MM.1S (cell line): Measurements from ENCODE around the gene MALRD1.

Experiments used
- DNase-seq: peaks from one replicate; pipeline ENCODE4 v3.0.0-alpha.2; 2015
- H2AFZ ChIP-seq: fragments of 300-600 bp; sonication (generic); 2 replicates; pipeline ENCODE4 v1.6.0; 2016; ENCODE audit warnings: antibody characterized with exemption, low read length
- H3F3A ChIP-seq: fragments of 300-600 bp; sonication (generic); 2 replicates; pipeline ENCODE4 v1.6.1; 2016; ENCODE audit warnings: mild to moderate bottlenecking, antibody characterized with exemption, low read length, moderate library complexity, mixed read lengths; ENCODE audit not compliant: insufficient read depth
- H3K27ac ChIP-seq: fragments of 300-600 bp; sonication (generic); 2 replicates; pipeline ENCODE4 v1.5.1; 2016; ENCODE audit warnings: mild to moderate bottlenecking, low read length
- H3K27me3 ChIP-seq: fragments of 300-600 bp; sonication (generic); replicated peaks from 2 replicates; pipeline ENCODE4 v1.6.0; 2016; ENCODE audit warnings: low read length; ENCODE audit not compliant: insufficient read depth
- H3K36me3 ChIP-seq: fragments of 300-600 bp; sonication (generic); replicated peaks from 2 replicates; pipeline ENCODE4 v1.6.1; 2016; ENCODE audit warnings: mild to moderate bottlenecking, low read length, mixed read lengths; ENCODE audit not compliant: insufficient read depth
- H3K4me1 ChIP-seq: fragments of 300-600 bp; sonication (generic); 2 replicates; pipeline ENCODE4 v1.6.1; 2016; ENCODE audit warnings: low read length, mixed read lengths
- H3K4me2 ChIP-seq: fragments of 300-600 bp; sonication (generic); 2 replicates; pipeline ENCODE4 v1.6.0; 2016; ENCODE audit warnings: low read depth, low read length
- H3K4me3 ChIP-seq: fragments of 300-600 bp; sonication (generic); 2 replicates; pipeline ENCODE4 v1.5.1; 2016; ENCODE audit warnings: low read length, mixed read lengths
- H3K79me2 ChIP-seq: fragments of 300-600 bp; sonication (generic); 2 replicates; pipeline ENCODE4 v1.6.1; 2016; ENCODE audit warnings: mixed run types, low read length, mixed read lengths
- H3K9ac ChIP-seq: fragments of 300-600 bp; sonication (generic); 2 replicates; pipeline ENCODE4 v1.6.1; 2016; ENCODE audit warnings: low read length, mixed read lengths
- H3K9me2 ChIP-seq: fragments of 300-600 bp; sonication (generic); replicated peaks from 2 replicates; pipeline ENCODE4 v1.6.1; 2016; ENCODE audit warnings: mild to moderate bottlenecking, low read length, mixed read lengths; ENCODE audit not compliant: insufficient read depth
- H3K9me3 ChIP-seq: fragments of 300-600 bp; sonication (generic); replicated peaks from 2 replicates; pipeline ENCODE4 v1.6.1; 2016; ENCODE audit warnings: mild to moderate bottlenecking, low read length, mixed read lengths; ENCODE audit not compliant: insufficient read depth
- H4K20me1 ChIP-seq: fragments of 300-600 bp; sonication (generic); 2 replicates; pipeline ENCODE4 v1.6.1; 2016; ENCODE audit warnings: mild to moderate bottlenecking, low read length, moderate library complexity, mixed read lengths; ENCODE audit not compliant: insufficient read depth
- CTCF ChIP-seq: fragments of 300-600 bp; sonication (generic); IDR thresholded peaks from 2 replicates; pipeline ENCODE4 v1.5.1; 2016; ENCODE audit warnings: antibody characterized with exemption, low read length, mixed read lengths
- EZH2 ChIP-seq: fragments of 300-600 bp; sonication (generic); optimal IDR thresholded peaks from 2 replicates; pipeline ENCODE3; 2017; ENCODE audit warnings: low read depth, mild to moderate bottlenecking, antibody characterized with exemption, low read length, mixed read lengths
- EZH2phosphoT487 ChIP-seq: fragments of 300-600 bp; sonication (generic); IDR thresholded peaks from 2 replicates; pipeline ENCODE4 v1.6.1; 2018; ENCODE audit warnings: antibody characterized with exemption, low read length

MALRD1 gene

GRCh38 chr10:19497026-19497425, 448.4 kb downstream of the MALRD1 start:
- TF ChIP-seq EZH2phosphoT487 (no peak), EZH2 (no peak), CTCF (no peak)
- Histone ChIP-seq H3K36me3 (no peaks in the 10 kb centered on the region), H3K9me2 (no peaks in the 10 kb centered on the region), H3K4me2 (no peak overlapping the region), H4K20me1 (no peaks in the 10 kb centered on the region), H3K9me3 (no peaks in the 10 kb centered on the region), H3K79me2 (no peaks in the 10 kb centered on the region), H3K4me3 (no peak overlapping the region), H3K4me1 (no peaks in the 10 kb centered on the region), H3K9ac (no peak overlapping the region), H3K27me3 (no peaks in the 10 kb centered on the region), H3K27ac (no peak overlapping the region), H3F3A (no peaks in the 10 kb centered on the region), H2AFZ (no peak overlapping the region)
- DNase-seq: no peak

GRCh38 chr10:19498393-19499290, 450.0 kb downstream of the MALRD1 start:
- Histone ChIP-seq H3K4me2 (no peak overlapping the region), H3K27ac (no peak overlapping the region)
- TF ChIP-seq EZH2 (no peak), CTCF (no peak), EZH2phosphoT487 (no peak)

GRCh38 chr10:19499291-19499770, 450.7 kb downstream of the MALRD1 start:
- Histone ChIP-seq H3K79me2 (no peaks in the 10 kb centered on the region), H3K9ac (no peak overlapping the region), H3K36me3 (no peaks in the 10 kb centered on the region), H3K27me3 (no peaks in the 10 kb centered on the region), H3K27ac (no peak overlapping the region), H3K9me3 (no peaks in the 10 kb centered on the region), H4K20me1 (no peaks in the 10 kb centered on the region), H3K4me1 (no peaks in the 10 kb centered on the region), H3K4me2 (no peak overlapping the region), H2AFZ (no peak overlapping the region), H3F3A (no peaks in the 10 kb centered on the region), H3K4me3 (no peak overlapping the region), H3K9me2 (no peaks in the 10 kb centered on the region)
- DNase-seq: no peak
- TF ChIP-seq EZH2 (no peak), CTCF (no peak), EZH2phosphoT487 (no peak)

More at GRCh38 chr10:19498393-19499290, 450.0 kb downstream of the MALRD1 start:
- no peaks in the 10 kb centered on the region for H3K79me2 ChIP-seq
- H3K9ac ChIP-seq: no peak overlapping the region
- H2AFZ ChIP-seq: no peak overlapping the region
- no peaks in the 10 kb centered on the region for H3F3A ChIP-seq
- H3K36me3 ChIP-seq: no peaks in the 10 kb centered on the region
- H3K27me3 ChIP-seq: no peaks in the 10 kb centered on the region
- no peak overlapping the region for H3K4me3 ChIP-seq
- no peaks in the 10 kb centered on the region for H3K9me2 ChIP-seq
- H4K20me1 ChIP-seq: no peaks in the 10 kb centered on the region
- H3K4me1 ChIP-seq: no peaks in the 10 kb centered on the region
- H3K9me3 ChIP-seq: no peaks in the 10 kb centered on the region
- DNase-seq: no peak
